Measurements from ENCODE around the gene LURAP1L.

DNA sequence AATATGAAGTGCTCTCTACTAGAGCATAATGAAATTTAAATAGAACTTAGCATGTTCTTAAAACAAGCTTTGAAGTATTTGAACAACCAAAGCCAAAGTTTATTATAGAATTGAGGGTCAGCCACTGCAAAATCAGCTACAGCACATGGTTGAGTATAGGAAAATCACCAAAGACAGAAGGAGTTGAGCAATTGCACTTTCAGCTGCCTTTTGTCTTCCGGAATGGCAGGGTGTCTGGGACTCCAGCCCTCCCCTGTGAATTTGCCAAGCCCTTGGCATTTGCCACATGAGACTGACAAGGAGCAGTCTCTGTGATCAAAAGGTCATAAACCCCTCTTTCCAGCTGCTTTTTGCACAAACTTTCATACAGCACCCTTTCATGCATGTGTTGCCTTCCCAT lies 8.5 kb upstream of the LURAP1L start:
- TF ChIP-seq EP300 (IDR thresholded peaks at IDR 0.05) (peak in 1 of 4 donors; percentile 64), POLR2A (IDR thresholded peaks at IDR 0.05) (no peak)

All from upper lobe of left lung (tissue), 4 donors.